Vagina (tissue), 2 donors: ENCODE results near the gene RNF208.

ENCODE experiments used
- POLR2AphosphoS5 ChIP-seq, 2 donors: sonication (generic); formaldehyde crosslinking; IDR thresholded peaks; one replicate each; pipeline ENCODE4 v1.9.0; 2017; ENCODE audit warnings: antibody characterized with exemption in 2 of 2, mild to moderate bottlenecking in 2 of 2, low read depth in 1 of 2; ENCODE audit not compliant: insufficient read depth in 1 of 2
- TF ChIP-seq, protein P1 (sequence below), 3 experiments: fragments of 450-650 bp in 2 of 3; fragments of 200-600 bp in 1 of 3; sonication (generic) in 1 of 3; IDR thresholded peaks; one replicate each; pipeline ENCODE4 v1.5.1; 2017 to 2019; ENCODE audit warnings: antibody characterized with exemption in 3 of 3, mild to moderate bottlenecking in 2 of 3, moderate library complexity in 2 of 3

DNA sequence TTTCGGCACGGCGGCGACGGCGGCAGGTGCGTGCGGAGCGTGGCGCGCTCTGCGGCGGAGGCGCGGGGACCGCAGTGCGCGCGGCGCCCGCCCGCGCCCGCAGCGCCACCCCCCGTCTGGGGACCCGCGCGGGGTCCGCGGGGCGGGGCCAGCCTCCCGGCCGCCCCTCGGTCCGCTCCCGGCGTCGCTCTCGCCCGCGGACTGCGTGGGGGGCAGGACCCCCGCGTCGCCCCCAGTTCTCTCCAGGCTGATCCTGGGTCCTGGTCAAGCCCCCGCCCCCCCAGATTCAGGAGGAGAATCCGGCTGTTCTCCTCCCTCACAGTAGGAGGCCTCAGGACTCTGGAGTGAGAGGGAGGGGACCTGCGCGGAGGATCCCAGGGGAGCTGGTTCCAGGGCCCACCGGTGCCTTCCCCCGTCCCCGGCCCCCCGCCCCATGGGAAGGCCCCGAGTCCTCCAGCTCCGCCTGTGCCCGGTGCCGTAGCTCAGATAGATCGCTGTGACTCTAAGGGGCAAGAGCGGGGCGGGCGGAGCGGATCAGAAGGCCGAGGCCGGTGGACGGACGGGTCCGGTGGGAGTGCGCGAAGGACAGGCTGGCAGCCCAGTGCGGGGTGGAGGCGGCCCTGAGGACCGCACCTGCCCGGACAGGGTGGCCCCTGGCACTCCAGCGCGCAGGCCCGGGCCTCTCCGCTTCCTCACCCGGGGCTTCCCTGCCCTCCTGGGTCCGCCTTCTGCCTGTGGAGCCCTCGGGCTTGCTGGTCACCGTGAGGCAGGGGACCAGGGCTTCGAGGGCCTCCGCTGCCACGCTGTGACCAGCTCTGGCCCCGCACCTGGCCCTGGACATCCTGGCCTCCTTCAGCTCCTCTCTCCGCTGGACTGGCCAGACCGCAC lies at the start of gene RNF208:
- TF ChIP-seq POLR2AphosphoS5 (IDR thresholded peaks at IDR 0.05; ENCODE audit: insufficient read depth in 1 of 2, low read depth in 1 of 2): no peak
- TF ChIP-seq, protein P1, sequence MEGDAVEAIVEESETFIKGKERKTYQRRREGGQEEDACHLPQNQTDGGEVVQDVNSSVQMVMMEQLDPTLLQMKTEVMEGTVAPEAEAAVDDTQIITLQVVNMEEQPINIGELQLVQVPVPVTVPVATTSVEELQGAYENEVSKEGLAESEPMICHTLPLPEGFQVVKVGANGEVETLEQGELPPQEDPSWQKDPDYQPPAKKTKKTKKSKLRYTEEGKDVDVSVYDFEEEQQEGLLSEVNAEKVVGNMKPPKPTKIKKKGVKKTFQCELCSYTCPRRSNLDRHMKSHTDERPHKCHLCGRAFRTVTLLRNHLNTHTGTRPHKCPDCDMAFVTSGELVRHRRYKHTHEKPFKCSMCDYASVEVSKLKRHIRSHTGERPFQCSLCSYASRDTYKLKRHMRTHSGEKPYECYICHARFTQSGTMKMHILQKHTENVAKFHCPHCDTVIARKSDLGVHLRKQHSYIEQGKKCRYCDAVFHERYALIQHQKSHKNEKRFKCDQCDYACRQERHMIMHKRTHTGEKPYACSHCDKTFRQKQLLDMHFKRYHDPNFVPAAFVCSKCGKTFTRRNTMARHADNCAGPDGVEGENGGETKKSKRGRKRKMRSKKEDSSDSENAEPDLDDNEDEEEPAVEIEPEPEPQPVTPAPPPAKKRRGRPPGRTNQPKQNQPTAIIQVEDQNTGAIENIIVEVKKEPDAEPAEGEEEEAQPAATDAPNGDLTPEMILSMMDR (IDR thresholded peaks at IDR 0.05): no peak
